ENCODE results near the gene SCD5.

SCD5 gene

GRCh38 chr4:82589756-82590155, 208.8 kb downstream of the SCD5 start:
- DNase-seq (ENCODE audit: low spot score), result no peak

- no peak for DNase-seq (ENCODE audit: low spot score)
Observed at GRCh38 chr4:82588771-82589270, 209.8 kb downstream of the SCD5 start.

GRCh38 chr4:82587826-82588540, 210.6 kb downstream of the SCD5 start:
- no peak for DNase-seq (ENCODE audit: low spot score)

- no peak for DNase-seq (ENCODE audit: low spot score)
Observed at GRCh38 chr4:82585690-82586435, 212.7 kb downstream of the SCD5 start.

- DNase-seq (ENCODE audit: low spot score), result no peak
Observed at GRCh38 chr4:82584931-82585330, 213.7 kb downstream of the SCD5 start.

GRCh38 chr4:82583897-82584587, 214.6 kb downstream of the SCD5 start:
- no peak for DNase-seq (ENCODE audit: low spot score)

- no peak for DNase-seq (ENCODE audit: low spot score)
Observed at GRCh38 chr4:82579932-82580331, 218.7 kb downstream of the SCD5 start.
